ENCODE results near the gene YAP1.

The YAP1 gene

DNA sequence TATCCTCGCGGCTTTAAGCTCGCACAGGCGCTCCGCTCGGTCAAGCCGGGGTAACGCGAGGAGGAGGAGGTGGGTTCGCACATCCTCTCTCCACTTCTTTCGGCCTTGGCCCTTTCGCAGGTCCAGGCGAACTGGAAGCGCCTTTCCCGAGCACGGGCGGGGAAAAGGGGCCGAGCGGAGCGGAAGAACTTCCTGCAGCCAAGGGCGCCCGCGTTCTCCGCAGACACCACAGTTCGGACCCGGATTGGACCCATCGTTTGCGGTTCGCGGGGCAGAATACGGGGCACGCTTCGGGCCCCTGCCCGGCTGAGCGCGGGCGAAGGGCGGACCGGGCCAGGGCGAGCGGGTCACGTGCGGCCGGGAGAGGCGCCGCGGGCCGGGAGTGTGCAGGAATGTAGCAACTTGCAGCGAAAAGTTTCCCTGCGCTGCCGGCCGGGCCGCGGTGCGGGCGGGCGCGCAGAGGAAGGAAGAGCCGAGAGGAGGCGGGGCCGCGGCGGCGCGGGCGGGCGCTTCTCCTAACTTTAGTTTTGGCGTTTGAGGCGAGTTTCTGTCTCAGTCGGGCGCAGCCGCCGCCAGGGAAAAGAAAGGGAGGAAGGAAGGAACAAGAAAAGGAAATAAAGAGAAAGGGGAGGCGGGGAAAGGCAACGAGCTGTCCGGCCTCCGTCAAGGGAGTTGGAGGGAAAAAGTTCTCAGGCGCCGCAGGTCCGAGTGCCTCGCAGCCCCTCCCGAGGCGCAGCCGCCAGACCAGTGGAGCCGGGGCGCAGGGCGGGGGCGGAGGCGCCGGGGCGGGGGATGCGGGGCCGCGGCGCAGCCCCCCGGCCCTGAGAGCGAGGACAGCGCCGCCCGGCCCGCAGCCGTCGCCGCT lies at the start of gene YAP1:
YAP1 (plus strand) TSS at position 552 of the 865 bp plus-strand sequence. CDS start 402 bp downstream, outside the sequence.
- DNase-seq = peak in 1 of 2 experiments; percentile 27

DNA sequence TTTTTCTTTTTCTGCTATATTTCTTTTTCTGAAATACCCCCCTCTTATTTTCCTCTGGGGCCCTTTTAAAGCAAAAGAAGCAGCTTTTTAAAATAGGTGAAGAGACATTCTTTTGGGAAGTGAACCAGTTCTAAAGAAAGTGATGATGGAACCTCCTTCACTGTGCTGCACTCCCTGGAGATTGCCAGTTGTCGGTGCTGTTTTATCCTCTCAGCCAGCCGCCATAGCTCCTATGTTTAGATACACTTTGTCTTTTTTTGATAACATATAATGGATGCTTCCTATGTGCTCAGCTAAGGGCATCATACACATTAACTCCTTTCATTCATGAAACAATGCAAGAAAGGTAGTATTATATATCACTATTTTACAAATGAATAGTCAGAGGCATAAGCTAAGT lies 49.0 kb upstream of the YAP1 start:
- DNase-seq = no peak

DNA sequence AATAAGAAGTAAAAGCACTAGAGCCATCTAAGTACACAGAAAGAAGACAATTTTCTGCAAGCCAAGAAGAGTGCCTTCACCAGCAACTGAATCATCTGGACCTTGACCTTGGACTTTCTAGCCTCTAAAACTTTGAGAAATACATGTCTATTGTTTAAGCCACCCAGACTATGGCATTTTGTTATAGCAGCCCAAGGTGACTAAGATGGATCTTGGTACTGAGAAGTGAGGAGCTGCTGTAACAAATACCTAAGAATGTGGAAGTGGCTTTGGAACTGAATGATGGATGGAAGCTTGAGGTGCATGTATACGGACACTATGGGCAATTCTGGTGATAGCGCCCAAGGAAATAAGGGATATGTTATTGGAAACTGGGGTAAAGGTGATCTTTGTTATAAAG lies 48.1 kb upstream of the YAP1 start:
- no peak for DNase-seq

- no peak for DNase-seq
Observed at GRCh38 chr11:102064316-102064715, 45.9 kb upstream of the YAP1 start.

DNA sequence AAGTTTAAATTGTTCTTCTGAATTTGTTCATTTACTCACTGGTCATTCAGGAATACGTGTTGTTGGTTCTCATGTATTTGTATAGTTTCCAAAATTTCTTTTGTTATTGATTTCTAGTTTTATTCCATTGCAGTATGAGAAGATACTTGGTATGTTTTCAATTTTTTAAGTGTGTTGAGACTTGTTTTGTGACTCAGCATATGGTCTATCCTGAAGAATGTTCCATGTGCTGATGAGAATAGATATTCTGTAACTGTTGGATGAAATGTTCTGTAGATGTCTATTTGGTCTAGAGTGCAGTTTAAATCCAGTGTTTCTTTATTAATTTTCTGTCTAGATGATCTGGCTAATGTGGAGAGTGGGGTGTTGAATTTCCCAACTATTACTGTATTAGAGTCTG lies 39.5 kb upstream of the YAP1 start:
- no peak for DNase-seq

DNA sequence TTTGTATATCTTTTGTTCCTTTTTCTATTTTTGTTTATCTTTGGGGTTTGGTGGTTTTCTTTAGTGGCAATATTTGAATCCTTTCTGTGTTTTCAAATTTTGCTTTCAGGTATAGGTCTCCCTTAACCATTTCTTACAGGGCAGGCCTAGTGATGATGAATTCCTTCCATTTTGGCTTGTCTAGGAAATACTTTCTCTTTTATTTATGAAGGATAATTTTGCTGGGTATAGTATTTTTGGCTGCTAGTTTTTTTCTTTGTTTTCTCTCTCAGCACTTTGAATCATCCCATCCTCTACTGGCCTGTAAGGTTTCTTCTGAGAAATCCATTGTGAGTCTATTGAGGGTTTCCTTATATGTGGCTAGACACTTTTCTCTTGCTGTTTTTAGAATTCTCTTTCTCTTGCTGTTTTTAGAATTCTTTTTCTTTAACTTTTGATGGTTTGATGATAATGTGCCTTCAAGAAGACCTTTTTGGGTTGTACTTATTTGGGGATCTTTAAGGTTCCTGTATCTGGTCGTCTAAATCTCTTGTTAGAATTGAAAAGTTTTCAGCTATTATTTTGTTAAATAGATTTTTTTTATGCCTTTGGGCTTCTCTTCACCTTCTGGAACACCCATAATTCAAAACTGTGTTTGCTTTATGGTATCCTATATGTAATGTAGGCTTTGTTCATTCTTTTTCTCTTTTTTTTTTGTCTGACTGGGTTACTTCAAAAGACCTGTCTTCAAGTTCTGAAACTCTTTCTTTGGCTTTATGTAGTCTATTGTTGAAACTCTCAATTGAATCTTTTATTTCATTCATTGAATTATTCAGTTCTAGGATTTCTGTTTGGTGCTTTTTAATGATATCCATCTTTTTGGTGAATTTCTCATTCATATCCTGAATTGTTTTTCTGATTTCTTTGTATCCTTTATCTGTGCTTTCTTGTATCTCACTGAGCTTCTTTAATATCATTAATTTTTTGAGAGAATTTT lies 38.5 kb upstream of the YAP1 start:
- DNase-seq = no peak

DNA sequence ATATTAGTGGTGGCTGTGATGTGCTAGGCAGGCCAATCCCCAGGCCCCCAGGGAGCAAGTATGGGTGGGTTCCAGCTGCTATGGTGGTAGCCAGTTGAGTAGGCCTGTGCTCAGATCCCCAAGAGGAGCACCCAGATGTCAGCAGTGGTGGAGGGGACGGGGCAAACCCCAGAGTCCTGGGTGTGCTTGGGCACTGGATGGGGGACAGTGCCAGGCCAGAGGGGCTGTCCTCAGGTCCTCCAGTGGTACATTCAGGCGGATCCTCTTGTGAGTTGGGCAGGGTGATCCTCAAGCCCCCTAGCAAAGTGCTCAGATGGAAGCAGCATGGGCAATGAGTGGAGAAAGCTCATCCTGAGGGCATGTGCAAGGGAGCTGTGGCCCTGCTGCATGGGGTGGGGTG lies 37.0 kb upstream of the YAP1 start:
- DNase-seq = no peak

DNA sequence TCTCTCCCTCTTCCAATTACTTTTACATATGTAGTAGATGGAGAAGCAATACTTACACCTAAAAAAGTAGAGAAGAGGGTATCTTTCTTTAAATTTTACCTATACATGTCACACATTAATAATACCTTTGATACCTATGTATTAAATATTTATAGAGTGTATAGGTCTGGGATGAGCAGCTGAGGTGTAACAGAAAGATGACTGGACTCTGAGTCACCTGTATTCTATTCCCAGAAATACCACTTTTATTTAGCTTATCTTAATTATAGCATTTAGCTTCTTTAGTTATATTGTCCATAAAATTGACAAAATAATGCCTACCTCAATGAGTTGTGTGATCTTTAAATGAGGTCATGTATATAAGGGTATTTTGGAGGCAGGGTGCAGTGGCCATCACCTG lies 30.6 kb upstream of the YAP1 start:
- DNase-seq = no peak

- no peak for DNase-seq
Observed at GRCh38 chr11:102081313-102081712, 28.9 kb upstream of the YAP1 start.

GRCh38 chr11:102085864-102086551 lies 24.2 kb upstream of the YAP1 start:
- DNase-seq = no peak

DNA sequence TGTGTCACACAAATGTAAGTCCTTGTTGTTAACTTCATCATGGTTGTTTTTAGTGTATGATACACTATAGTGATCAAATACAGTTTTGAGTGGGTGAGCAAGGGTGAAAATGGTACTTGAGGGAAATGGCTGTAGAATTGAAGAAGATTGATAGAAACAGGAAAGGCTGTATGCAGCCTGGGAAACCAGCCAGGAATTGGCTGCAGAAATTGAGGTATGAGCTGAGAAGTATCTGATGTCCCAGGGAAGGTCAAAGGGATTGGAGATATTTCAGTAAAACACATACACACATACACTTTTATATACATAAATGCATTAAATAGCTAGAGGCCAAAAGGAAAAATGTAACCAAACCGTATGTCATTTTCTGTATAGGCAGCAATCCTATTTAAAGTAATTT lies 13.1 kb upstream of the YAP1 start:
- DNase-seq = no peak

- DNase-seq = no peak
Observed at GRCh38 chr11:102099755-102100154, 10.5 kb upstream of the YAP1 start.

DNA sequence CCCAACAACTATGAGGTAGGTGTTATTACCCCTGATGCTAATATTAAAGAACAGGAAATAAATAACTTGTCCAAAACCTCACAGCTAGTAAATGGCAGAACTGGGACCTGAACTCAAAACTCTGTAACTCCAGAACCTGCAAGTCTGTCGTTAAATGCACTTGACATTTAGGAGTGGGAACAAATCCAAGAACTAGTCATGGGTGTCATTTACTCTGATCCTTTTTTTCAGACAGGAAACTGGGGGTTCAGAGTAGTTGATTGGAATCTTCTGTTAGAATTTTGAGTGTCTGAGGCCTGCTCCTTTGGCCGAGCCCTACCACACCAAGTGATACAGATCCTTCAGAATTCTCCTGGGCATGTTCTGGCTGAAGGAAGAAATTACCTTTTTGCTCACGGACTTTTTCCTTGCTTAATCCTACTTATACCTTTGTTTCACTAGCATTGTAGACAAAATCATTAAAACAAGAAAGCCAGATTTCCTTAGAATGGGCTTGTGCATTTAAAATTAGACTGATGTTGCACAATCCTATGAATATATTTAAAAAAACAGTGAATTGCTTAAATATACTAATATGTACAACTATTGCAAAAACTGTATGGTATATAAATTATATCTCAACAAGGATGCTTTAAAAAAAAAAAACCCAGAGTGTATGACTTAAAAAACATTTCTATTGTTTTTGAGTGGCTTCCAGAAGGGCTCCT lies 1.4 kb upstream of the YAP1 start:
- no peak for DNase-seq

- no peak for DNase-seq
Observed at GRCh38 chr11:102110761-102111010, 439 bp downstream of the YAP1 start.

DNA sequence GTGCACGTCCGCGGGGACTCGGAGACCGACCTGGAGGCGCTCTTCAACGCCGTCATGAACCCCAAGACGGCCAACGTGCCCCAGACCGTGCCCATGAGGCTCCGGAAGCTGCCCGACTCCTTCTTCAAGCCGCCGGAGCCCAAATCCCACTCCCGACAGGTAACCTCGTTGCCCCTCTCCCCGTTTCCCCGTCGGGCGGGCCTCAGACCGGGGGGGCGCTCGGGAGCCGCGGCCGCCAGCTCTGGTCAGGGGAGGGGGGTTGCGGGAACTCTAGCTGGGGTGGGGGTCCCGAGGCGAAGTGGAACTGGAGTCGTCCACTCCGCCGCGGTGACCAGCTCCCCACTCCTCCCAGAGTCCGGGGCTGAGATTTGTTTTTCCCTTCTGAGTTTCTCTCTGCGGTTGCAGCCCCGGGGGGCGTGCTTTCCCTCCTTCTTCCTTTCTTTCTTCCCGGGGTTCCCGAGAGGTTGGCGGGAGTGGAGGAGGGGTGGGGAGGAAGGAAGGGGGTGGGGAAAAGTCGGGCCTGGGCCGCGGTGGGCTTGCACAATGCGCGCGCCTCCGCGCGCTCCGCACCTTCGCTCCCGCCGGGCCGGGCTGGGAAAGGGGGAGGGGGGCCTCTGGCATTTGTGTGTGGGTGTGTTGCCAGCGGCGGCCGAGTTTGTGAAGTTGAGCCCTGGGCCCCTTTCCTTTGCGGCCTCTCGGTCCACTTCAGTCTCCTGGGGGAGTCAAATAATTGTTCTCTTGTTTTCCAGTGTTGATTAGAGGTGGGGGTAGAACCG lies 952 bp downstream of the YAP1 start:
- no peak for DNase-seq

DNA sequence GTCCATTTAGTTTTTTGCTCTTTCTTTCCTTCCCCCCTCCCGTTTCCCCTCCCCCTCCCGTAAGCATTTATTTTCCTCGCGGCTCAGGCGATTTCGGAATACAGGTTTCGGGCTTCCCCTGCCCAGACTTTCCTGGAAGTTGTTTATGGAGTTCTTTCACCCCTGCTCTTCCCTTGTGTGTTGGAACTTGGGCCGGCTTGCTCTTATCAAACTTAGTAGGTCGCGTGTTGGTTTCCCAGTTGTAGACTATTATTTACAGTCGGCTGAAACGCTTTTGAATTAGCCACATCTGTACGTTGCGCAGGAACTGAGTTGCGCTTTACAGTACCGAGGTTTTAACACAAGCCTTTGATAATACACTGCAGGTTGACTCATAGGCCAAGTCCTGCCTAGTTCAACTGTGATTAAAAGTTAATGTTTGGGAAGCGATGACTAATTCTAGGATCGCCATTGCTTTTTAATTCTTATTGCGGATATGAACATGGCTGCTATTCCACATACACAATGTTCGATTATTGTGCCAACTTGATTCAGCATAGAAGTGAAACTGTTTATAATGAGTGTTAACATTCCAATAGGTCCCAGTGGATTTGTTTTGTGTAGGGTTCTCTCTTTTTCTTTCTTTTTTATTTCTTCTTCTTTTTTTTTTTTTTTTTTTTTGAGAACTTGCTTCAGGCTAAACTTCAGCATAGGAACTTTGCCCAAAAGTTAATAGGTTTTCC lies 1.7 kb downstream of the YAP1 start:
- DNase-seq = no peak

DNA sequence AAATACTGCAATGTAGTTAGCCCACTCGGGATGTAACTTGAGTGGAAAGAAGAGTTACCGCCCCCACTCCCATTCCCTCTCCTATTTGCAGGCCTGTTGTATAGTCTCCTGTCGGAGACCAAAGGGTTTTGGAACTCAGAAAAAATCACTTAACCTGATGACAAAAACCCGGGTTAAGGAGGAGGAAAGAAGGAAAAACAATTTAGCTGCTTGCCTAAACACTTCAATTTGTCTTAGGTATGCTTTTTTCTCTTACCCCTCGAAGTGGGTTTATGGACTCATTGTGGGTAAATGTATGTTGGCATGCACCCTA lies 2.2 kb downstream of the YAP1 start:
- DNase-seq = no peak

DNA sequence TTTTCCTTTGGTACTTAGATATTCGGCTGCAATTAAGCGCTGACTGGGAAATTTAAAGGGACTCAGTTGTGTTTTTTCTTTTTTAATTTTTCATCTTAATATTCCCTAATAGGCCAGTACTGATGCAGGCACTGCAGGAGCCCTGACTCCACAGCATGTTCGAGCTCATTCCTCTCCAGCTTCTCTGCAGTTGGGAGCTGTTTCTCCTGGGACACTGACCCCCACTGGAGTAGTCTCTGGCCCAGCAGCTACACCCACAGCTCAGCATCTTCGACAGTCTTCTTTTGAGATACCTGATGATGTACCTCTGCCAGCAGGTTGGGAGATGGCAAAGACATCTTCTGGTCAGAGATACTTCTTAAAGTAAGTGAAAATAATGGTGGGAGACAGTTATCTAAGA lies 3.8 kb downstream of the YAP1 start:
- no peak for DNase-seq

- no peak for DNase-seq
Observed at GRCh38 chr11:102115557-102115956, 5.3 kb downstream of the YAP1 start.

DNA sequence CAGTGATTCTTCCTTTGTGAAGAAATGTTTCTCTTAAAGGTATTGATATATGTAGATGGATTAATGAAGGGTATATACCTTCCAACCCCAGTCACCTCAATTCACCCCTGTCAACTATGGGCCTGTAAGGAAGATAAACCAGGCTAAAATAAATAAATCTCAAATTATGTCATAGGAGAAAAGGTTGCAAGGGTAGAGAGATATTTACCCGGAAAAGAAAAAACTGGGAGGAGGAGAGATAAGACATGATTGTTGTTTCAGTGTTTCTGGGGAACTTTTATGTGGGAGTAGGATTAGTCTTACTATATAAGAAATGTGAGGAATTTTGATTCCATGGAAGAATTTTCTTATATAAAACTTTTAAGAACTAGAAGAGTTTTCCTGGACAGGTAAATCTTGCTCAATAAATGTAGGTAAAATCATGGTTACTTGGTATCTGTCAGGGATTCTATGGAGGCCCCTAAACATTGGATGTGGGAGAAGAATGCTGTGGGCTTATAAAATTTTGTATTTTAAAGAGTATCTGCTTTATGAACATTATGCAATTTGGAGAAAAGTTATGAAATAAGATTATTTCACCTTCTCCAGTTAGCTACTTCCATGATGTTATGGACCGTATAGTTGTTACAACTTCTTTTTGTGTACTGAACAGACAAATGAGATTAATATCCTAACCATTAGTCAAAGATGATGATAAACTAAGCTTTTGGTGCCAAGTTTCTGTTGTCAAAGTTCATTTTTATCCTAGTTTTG lies 6.4 kb downstream of the YAP1 start:
- DNase-seq = no peak

All from NCI-H446 (cell line).